HG03039 (cell line): Measurements from ENCODE around the gene MRPL28.
"Not testable (repeated sequence)": the region's sequence is repeated elsewhere in the genome, so short reads cannot be mapped to it uniquely, and the experiment has no call there.

Source experiments
- ATAC-seq: cut with Tn5 transposase; IDR thresholded peaks from one replicate; pipeline ENCODE4 v1.9.1; 2021; ENCODE audit warnings: mild to moderate bottlenecking, moderate library complexity; ENCODE audit not compliant: unreplicated experiment

Gene MRPL28

DNA sequence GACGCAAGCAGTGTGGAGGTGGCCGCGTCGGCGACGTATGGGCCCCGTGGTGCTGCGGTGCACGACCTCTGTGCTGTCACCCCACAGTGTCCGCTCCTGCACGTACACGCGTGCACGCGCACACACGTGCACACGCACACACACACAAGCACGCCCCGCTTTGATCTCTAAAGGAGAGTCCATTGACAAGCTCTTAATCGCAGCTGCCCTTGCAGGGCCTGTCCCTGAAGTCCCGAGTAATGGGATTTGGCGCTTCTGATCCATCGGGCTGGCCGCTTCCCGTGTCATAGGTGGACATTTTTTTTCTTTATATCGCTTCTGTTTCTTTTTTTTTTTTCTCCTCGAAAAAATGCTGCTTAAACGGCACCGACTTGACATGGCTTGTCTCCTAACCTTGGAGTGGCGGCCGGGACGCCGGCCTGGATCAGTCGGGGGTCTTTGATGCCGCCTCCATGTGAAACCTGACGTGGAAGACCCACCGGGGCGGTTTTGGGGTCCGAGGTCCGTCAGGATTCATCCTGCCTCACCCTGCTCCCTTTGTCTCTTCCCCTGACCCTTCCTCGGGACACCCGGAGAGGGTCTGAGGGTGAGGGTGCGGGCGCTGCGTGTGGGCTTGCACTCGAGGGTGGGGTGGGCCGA is 9.5 kb downstream of the MRPL28 start:
- ATAC-seq, result no peak

DNA sequence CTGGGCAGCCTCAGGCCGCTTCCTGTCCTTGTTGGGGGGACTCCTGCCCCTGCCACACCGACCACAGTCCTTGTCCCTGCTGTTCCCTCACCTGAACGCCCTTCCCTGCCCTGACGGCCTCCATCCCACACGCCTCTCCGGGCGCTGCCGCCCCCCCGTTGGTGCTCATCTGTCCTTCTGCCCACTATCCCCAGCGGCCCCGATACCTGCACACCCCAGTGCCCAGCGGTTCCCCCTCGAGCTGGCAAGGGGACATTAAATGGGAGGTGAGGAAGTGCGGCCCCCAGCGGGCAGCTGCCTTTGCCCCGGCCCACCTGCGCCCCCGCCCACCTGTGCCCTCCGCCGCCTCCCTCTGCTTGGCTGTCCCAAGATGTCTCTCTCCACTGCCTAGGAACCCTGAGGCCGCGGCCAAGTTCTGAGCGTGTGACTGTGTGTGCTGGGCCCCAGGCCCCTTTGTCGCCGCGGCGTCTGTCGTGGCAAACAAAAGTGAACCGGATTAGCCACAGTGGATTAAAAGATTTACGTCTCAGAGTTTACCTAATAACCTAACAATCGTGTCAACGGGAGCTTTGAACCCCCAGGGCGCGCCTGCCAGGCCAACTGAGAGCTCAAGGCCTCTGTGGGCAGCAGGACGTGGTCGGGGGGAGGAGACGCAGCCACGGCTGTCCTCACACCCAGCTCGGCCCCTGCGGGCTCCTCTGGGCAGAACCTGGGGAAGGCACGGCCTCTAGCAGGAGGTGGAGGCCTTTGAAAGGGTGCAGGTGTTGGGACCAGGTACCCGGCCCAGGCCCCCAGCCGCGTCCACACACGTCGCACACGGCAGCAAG is 10.3 kb downstream of the MRPL28 start:
- no peak for ATAC-seq

DNA sequence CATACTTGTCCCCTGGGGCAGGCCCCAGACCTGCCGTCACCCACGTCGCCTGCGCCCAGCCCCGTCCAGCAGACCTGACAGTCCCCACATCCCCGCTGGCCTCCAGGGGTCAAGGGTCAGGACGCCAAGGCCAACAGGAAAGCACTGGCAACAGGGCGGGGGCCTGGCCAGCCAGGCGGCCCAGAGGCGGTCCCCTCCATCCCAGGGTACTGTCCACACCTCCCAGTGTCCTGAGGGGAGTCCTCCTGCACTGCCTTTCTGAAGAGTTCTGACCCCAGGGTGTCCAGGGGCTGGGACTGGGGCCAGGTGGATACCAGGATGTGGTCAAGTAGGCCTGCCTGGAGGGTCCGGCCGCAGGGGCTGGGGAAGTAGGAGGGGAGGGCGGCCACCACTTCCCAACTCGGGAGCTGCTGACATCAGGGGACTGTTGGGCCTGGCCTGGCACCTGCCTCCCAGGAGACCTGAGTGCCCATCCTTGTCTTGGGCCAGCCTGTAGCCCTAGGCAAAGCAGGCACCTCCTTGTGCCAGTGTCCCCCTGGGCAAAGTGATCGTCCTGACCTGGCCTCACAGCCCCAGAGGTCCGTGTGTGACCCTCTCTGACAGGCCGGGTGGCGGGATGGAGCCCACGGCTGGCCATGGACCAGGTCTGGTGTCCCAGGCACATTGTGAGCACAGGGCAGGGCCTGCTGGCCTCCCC is 11.1 kb downstream of the MRPL28 start:
- no peak for ATAC-seq

DNA sequence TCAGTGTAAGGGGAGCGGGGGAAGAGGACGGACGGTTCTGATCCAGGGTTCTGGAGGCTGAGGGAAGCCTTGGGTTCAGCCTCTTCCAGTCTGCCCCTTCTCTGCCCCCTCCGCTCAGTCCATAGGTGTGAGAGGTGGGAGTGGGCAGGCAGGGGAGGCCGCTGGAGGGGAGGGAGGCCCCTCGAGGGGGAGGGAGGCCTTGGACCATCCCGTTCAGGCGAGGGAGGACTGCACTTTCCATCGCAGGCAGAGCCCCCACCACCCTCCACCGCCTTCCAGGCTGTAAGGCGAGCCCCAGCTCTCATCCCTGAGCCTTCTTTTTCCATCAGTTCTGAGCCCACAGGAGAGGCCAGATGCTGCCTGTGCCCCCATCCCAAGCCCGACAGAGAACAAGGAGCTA is 13.6 kb downstream of the MRPL28 start:
- ATAC-seq, result no peak

DNA sequence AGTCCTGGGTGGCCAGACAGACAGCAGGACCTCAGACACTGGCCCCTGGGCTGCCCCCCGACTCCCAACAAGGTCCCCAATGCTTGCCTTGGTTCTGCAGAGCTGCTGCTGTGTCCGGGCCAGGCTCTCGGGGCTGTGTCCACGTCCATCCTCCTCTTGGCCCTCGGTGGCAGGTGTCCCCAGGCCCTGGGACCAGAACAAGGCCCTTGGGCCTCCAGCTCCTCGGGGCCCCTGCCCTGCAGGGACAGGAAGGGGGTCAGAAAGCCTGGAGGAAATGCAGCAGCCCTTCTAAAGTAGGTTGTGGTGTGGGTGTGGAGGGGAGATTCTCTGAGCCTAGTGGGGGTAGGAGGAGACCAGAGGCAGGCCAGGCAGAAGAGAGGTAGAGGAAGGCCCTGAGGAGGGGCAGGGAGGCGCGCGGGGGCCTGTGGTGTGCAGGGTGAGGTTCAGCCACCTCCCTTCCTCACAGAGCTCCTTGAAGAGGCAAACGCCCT is 15.3 kb downstream of the MRPL28 start:
- ATAC-seq, result no peak

DNA sequence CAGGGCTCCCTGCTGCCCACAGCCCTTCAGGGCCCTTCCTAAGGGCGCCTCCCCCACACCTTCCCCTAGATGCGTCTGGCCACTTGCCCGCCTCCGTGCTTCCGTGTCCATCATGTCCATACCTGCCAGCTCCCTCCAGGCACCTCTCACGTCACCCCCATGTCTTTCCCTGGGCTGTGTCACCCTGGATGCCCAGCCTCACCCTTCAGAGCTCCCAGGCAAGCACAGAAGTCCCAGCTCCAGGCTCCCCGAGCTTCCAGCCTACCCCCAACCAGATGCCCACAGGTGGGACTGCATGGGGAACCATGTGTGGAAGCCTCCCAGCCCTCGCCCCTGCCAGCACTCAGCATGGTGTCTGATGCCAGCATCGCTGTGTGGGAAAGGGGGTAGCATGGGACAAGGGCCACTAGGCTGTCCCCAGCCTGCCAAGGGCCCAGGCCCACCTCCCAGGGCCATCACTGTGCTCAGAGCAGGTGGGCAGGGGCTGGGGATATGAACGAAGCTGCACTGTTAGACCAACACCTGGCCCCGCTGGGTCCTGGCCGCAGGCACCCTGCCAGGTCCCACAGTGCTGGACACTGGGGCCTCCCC is 16.0 kb downstream of the MRPL28 start:
- no peak for ATAC-seq

DNA sequence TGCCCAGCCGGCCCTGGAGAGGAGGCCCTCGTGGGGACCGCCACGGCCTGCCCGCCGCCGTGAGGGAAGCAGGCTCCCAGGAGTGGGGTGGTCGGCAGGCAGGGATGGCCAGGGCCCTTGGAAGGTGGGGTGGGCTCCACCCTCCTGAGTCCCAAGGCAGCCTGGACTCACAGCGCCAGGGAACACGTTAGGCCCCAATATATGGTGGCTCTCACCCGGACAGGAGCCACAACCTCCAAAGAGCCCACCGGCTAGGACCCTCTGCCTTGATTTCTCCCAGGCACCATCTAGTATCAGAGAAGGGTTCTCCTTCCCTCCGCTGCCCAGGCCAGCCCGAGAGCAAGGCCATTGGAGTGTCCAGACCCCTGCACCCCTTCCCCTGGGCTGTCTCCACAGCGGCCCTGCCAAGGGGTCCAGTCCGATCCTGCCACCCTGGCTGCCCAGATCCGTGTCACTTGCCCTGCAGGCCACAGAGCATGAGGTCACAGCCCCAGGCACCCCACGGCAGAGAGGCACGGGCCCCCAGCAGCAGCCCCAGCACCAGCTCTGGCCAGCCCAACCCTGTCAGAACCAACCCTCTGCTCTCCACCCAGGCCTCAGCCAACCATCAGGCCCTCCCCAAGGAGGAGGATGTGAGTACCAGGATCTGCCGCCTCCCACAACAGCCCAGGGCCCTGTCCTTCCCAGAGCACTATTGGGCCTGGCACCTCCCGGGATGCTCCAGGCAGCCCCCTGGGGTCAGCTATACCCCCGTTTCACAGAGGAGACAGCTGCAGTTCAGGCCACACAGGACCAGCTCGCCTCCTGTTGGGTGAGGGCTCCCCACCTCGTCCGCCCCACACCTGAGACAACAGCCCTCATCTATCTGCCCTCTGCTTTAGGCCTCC is 16.7 kb downstream of the MRPL28 start:
- ATAC-seq, result no peak

DNA sequence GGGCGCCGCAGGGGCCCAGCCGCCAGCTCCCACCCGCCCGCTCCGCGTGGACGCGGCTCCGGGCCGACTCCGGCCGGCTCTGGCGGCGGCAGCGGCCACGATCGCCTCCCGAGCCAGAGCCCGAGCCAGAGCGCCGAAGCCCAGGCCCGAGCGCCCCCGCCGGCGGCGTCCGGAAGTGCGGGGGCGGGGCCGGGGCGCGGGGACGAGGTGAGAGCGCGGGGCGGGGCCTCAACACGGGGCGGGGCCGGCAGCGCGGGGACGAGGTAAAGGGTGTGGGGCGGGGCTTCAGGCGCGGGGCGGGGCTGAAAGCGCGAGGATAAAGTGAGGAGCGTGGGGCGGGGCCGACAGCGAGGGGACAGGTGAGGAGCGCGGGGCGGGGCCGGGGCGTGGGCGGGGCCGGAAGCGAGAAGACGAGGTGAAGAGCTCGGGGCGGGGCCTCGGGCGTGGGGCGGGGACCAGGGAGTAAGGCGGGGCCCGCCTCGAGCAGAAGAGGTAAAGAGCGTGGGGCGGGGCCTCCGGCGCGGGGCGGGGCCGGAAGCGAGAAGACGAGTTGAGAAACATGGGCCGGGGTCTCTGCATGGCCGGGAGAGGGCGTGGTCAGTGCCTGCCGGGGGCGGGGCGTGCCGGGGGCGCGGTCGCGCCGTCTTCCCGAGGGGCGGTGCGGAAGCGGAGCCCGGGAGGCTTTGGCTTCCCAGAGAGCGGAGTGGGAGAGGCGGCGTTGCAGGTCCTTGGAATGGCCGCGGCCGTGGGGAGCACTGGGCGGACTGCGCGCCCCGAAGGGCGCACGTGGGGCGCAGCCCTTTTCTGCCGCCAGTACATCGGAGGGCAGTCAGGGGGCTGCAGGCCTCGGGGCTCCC is 17.6 kb downstream of the MRPL28 start, which contains the start of gene AXIN1:
Gene AXIN1, minus strand, starts transcription at position 177 of the 857 bp plus-strand sequence. CDS start 5,698 bp downstream, outside the sequence.
- ATAC-seq, result peak; percentile 64

DNA sequence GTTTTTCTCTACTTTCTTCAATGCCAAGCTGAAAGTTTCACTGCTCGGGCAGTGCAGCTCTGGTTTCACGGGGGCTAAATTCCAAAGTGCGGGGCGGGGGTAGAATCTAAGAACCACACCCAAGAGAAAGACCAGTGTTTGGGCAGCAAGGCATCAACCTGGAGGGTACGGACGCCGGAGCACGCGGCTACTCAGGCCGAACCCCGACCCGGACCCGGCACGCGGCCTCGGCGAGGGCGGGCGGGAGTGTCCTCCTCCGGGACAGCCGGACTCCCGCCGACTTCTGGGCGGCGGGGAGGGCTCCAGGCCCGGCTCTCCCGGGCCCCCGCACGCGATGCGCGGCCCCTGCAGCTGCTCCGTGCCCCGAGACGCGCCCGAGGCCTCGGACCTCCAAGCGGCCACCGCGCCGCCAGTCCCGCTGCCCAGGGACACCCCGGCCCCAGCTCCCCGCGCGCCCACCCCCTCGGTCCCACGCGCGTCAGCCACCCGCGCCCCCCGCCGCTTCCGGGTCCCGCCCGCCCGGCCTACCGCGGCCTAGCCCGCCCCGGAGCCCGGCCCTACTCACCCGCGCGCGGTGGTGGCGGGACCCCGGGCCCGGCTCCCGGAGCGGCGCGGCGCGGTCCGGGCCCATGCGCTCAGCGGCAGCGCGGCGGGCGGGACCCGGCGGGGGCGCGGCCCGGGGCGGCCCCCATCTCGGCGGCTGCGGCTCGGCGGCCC is 18.4 kb downstream of the MRPL28 start:
- ATAC-seq, result peak; percentile 22

DNA sequence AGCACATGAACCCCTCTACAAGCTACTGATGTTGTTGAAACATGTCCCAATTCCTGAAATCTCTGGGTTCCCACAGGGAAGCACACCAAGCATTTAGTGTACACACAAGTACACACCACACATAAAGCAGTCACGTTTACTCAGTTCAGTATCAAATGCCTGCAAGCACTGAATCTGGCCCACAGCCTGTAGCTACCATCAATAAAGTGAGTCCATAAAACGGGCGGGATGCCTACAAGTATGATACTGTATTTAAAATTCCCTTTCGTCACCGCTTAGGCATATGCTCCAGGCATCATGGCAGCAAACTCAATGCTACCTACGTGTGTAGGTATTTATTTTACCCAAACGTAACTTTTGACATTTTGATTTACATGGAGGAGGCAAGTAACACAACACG is 20.1 kb downstream of the MRPL28 start:
- ATAC-seq, result no peak

DNA sequence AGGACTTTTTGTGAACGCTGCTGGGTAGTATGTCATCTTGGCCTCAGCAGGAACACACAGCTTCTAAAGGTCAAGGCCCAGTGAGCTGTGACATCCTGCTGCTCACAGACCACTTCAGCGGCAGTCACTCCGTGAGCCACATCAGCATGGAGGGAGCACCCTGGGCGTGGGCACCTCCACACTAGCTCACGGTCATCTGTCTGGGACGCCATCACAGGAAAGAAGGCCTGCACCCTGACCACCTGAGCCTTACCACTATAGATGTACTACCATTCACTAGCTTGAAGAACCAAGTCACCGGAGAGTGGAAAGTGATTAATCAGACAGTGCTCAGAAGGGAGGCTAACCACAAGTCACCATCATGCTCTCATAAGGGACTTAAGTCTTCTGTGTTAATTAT is 21.1 kb downstream of the MRPL28 start:
- no peak for ATAC-seq

DNA sequence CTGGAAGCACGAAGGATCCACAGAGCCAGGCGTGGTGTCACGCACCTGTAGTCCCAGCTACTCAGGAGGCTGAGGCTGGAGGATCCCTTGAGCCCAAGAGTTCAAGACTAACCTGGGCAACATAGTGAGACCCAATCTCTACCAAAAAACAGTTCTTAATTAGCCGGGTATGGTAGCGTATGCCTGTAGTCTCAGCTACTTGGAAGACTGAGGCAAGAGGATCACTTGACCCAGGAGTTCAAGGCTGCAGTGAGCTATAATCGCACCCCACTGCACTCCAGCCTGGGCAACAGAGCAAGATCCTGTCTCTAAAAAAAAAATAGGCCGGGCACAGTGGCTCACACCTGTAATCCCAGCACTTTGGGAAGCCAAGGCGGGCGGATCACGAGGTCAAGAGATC is 21.8 kb downstream of the MRPL28 start:
- ATAC-seq, result not testable (repeated sequence)

DNA sequence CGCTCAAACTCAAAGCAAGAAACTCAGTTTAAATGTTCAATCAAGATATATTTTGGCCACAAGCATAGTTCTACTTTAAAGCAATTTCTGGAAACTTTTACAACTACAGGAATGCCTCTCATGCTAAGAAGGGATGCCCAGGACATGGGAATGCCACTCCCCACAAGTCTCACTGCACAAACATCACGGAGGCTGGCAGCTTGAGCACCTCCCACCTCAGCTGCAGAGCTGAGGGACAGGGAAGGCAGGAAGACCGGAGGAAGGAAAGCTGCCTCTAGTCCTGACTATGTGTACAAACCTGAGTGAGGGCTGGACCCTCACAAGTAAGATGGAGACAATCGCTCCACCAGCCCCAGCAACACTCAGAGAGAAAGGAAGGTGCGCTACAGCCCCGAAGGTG is 23.1 kb downstream of the MRPL28 start:
- ATAC-seq, result no peak

DNA sequence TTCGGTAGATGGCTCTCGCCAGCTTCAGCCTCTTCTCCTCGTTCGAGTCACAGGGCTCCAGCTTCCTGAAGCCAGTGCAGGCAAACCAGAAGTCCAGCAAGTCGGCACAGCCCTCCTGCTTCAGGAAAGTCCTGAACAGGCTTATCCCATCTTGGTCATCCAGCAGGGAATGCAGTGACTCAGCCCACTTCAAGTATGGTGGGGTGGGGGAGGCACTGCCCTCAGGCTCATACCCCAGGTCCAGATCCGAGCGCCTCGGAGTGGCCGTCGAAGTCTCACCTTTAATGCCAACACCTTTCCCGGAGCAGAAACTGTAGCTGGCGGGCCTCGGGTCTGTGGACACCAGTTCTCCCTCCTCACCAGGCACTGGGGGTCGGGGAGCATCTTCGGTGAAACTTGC is 23.8 kb downstream of the MRPL28 start:
- no peak for ATAC-seq

DNA sequence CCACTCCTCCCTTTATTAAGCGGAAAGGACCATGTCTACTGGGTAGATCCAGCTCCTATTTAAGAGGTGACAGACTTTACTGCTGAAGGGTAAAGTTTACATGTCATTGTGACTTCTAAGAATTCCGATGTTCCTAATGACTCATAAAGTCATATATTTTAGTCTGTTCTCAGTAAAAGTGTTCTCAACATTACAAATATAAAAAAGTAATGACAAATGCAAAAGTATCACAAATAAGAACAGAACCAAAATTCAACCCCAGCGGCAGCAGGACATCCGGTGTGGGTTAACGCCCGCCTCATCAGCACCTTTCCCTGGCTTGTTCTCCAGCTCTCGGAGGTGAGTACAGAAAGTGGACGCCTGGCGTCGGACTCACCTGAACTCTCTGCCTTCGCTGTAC is 24.6 kb downstream of the MRPL28 start:
- no peak for ATAC-seq

DNA sequence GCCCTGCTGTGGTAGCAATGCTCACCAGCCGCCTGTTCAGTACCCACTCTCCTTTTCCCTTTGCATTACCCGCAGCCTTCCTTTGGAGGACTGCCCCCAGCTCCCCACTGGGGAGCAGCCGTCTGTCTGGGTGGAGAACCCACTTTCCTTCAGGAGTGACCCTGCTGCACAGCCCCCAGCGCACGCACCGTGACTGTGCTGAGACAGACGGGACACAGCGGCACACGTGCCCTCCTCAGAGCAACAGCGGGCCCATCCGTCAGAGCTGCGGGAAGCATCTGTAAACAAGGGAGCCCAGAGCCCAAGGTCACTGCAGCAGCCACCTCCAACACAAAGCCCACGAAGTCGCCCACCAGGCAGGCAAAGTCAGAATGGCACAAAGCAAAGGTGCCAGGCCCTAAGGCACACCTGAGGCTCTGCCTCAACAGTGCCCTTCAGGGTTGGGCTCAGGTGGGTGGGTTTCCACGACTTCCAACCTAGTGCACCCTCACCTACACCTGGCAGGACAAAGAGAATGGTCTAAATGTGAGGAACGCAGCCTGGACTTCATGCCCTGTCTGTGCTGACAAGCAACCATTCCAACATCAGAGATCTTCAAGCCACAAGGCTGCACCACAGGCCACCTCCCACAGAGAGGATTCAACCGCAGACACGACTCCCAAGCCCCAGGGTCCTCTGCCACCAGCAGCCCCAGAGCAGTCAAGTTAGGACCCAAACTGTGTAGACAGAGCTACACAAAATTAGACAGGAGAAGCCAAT is 27.7 kb downstream of the MRPL28 start:
- ATAC-seq, result no peak

DNA sequence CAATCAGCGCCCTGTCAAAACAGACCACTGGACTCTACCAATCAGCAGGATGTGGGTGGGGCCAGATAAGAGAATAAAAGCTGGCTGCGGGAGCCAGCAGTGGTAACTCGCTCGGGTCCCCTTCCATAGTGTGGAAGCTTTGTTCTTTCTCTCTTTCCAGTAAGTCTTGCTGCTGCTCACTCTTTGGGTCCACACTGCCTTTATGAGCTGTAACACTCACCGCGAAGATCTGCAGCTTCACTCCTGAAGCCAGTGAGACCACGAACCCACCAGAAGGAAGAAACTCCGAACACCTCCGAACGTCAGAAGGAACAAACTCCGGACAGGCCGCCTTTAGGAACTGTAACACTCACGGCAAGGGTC is 28.4 kb downstream of the MRPL28 start:
- ATAC-seq, result not testable (repeated sequence)
